Ramos (cell line): ENCODE measurements around the gene ATP6V0B.

Experiments used
- in situ Hi-C: fragments of 300-500 bp; cut with MboI; formaldehyde crosslinking; loops from one replicate; pipeline ENCODE4 v1.14.3; 2022; ENCODE audit warnings: low sequenced_read_pairs; ENCODE audit not compliant: unreplicated experiment

The ATP6V0B gene

GRCh38 chr1:43974443-43975248 lies at the start of gene ATP6V0B:
ATP6V0B (plus strand) TSS chr1:43974960; CDS start chr1:43975041, 81 bp downstream.
- in situ Hi-C loops: no loop called here

DNA sequence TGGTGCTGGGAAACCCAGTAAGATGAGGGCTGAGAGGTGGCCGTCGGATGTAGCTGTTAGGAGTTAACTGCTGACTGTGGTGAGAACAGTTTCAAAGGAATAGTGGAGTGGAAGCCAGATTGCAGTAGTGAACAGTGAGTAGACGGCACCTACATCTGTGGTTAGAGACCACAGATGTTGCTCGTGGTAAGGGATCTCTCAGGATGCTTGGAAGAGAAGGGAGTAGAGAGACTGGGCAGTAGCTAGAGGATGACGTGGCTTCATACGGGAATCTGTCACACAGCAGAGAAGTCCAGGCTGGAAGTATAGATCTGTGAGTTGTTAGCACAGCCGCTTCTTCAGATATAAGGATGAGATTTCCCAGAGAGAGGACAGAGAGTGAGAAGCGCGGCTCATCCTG lies 48.9 kb upstream of the ATP6V0B start:
- in situ Hi-C loops: no loop called here

GRCh38 chr1:43930168-43930948 lies 44.4 kb upstream of the ATP6V0B start:
- in situ Hi-C loops: loop anchor here (5.0 to 10.0 kb wide), 2 partner anchors 158 to 386 kb away; no protein-coding TSS in a partner anchor

DNA sequence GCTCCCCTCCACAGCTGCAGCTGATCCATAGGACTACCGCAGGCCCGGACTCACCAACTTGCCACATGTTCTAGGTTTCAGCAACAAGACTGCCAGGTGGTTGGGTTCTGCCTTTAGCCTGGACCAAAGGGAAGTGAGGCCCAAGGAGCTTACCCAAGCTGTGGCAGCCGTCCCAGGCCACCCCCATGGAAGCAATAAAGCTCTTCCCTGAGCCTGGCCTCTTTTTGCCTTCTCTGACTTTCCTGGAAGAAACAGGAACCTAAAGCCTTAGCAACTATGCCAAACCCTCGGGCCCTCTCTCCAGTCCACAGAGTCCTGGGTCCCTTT lies 43.8 kb upstream of the ATP6V0B start:
- in situ Hi-C loops: loop anchor here (5.0 to 10.0 kb wide), 2 partner anchors 159 to 386 kb away; no protein-coding TSS in a partner anchor

DNA sequence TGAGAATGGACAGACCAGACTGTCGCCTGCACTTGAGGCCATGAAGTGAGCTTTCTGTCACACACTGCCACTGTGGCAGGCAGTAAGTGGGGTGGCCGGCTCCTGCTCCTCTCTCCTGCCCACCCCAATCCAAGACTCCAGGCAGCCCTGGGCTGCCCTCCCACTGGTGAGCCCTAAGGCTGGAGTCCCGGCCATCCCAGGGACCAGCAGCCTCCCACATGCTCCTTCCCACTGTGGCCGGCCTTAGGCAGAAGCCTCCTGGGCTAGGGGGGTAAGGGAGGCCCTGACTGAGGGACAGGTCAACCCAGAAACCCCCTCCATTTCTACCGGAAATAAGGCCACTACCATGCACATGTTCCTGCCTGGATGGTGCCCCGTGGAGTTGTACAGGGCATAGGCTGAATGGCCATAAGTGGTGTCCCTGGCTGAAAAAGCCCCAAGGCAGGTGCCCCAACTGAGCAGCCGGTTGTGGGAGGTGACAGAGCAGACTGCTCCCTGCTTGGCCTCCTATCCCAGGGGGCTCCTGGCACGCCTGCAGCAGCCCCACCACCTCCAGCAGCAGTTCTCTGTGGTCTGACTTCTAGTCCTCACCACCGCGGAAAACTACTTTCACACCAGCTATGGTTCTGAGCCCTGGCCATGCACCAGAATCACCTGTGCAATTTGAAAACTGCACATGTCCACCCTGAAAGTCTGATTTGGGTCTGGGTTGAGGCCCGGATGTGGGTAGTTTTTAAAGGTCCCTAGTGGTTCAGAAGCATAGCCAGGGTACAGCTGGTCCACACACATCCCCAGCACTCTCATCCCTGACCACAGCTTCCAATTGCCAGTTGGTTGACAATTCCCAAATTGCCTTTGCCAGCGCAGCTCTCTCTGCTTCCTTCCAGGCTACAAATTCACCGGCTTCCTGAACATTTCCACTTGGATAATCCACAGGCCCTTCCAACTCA lies 42.8 kb upstream of the ATP6V0B start:
- in situ Hi-C loops: loop anchor here (5.0 to 10.0 kb wide), 2 partner anchors 160 to 387 kb away; no protein-coding TSS in a partner anchor

GRCh38 chr1:43932786-43933385 lies 41.9 kb upstream of the ATP6V0B start:
- in situ Hi-C loops: loop anchor here (5.0 to 10.0 kb wide), 2 partner anchors 161 to 388 kb away; no protein-coding TSS in a partner anchor

GRCh38 chr1:43933386-43934100 lies 41.2 kb upstream of the ATP6V0B start, which contains the start of gene ARTN:
ARTN (plus strand) TSS chr1:43933801; CDS start chr1:43935657, 1,856 bp downstream.
- in situ Hi-C loops: loop anchor here (5.0 to 10.0 kb wide), 2 partner anchors 161 to 389 kb away; no protein-coding TSS in a partner anchor

- in situ Hi-C loops: loop anchor here (5.0 to 10.0 kb wide), 2 partner anchors 162 to 390 kb away; no protein-coding TSS in a partner anchor
These were observed 40.4 kb upstream of the ATP6V0B start for GRCh38 chr1:43934101-43934985.

- in situ Hi-C loops: loop anchor here (5.0 to 10.0 kb wide), 2 partner anchors 163 to 390 kb away; no protein-coding TSS in a partner anchor
These were observed 39.8 kb upstream of the ATP6V0B start for GRCh38 chr1:43934986-43935324.

- in situ Hi-C loops: loop anchor here (10.0 kb wide), 1 partner anchor 391 kb away; no protein-coding TSS in a partner anchor
These were observed 38.9 kb upstream of the ATP6V0B start for GRCh38 chr1:43935711-43936427.

- in situ Hi-C loops: loop anchor here (10.0 kb wide), 1 partner anchor 392 kb away; no protein-coding TSS in a partner anchor
These were observed 38.2 kb upstream of the ATP6V0B start for GRCh38 chr1:43936431-43937151.

GRCh38 chr1:43937179-43937865 lies 37.4 kb upstream of the ATP6V0B start:
- in situ Hi-C loops: loop anchor here (10.0 kb wide), 1 partner anchor 393 kb away; no protein-coding TSS in a partner anchor

DNA sequence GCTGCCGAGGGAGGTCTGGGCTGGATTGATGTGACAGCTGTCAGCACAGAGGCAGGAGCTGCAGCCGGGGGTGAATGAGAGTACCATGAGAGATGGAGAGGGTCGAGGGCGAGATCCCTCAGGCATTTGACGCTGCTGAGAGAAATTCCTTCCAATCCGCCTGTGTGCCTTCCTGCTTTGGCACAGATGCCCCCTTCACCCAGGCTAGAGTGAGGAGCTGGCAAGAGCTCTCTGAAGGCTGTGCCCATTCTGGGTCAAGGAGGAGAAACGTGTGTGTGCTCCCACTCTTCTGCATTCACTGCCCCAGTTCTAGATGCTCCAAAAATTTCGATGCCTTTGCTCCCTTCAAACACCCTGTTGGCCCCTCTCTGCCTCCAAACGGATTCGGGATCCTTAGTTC lies 36.4 kb upstream of the ATP6V0B start:
- in situ Hi-C loops: loop anchor here (10.0 kb wide), 1 partner anchor 394 kb away; no protein-coding TSS in a partner anchor

GRCh38 chr1:43938892-43939587 lies 35.7 kb upstream of the ATP6V0B start:
- in situ Hi-C loops: loop anchor here (10.0 kb wide), 1 partner anchor 394 kb away; no protein-coding TSS in a partner anchor

DNA sequence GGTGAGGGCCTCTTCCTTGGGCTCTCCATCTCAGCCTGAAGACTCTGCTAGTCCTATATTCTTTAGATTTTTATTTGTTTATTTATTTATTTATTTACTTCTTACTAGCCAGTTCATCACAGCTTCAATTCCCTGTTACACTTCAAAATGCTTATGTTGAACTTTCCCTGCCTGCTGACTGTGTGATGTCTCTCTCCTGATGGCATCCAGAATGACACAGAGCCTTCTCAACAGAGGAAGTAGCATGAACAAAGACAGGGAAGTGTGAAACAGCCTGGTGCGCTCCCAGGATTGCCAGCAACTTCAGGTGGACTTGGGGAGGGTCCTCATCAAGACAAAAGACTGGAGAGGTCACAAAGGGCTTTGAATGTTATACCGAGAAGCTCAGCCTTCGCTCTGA lies 32.3 kb upstream of the ATP6V0B start:
- in situ Hi-C loops: no loop called here
